ENCODE data around the gene TRIM16. TPM values are rescaled to one million over a fixed set of nuclear protein-coding genes. Genes with fewer than 3 reads are reported as not detected.
"Not testable (repeated sequence)": the region's sequence is repeated elsewhere in the genome, so short reads cannot be mapped to it uniquely, and the experiment has no call there.

The TRIM16 gene
- total and polyA plus RNA-seq, 2 of the 13 experiments (the other 11 are each of a cell fraction or from before 2014, with no cell fraction given) = 12.3 to 23.4 TPM

DNA sequence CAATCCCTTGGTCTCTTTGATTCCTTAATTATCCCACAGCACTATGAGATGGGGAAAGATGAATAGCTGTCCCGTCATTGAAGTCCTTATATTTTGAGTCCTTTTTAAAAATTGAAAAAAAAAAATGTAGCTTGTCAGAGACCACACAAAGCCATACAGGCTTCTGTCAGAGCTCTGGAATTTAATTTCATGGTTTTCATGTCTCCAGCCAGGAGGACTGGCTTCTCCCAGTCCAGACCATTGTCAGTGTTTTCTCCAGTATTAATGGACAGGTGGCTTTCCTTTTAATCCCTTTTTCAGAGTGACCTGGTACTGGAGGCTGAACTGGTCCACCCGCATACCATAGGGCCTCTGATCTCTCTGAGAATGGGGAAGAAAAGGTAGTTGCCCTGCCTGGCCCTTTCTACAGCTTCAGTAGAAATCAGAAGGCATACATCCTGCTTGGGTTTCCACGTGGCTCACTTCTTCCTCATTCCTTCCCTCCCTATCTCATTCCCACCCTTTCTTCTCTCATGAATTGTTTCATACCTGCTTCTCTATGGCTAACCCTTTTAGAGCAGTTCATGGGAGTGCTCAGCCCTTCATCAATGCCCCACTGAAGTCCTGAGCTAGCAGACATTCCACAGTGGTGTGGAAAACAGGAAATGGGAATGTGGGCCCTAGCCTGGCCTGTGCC, 29.1 kb downstream of the TRIM16 start:
- in situ Hi-C loops (cut with HindIII; ENCODE audit: extremely low pct_ligation_motif_present, low pct_unique_long_range_greater_than_20kb) = no loop called here
- Histone ChIP-seq H3K4me1 (ENCODE audit: insufficient read depth, low read length) (no peaks in the 10 kb centered on the region), H3K9ac (ENCODE audit: insufficient read depth, low read depth, low read length) (no peak overlapping the region)

GRCh38 chr17:15654401-15654800, 29.7 kb downstream of the TRIM16 start:
- POLR2A ChIA-PET; intact Hi-C loops (cut with micrococcal nuclease; ENCODE audit: unreplicated experiment); H3K27me3 ChIP-seq (ENCODE audit: control insufficient read depth in 1 of 2, insufficient read depth in 2 of 2, low read length in 2 of 2); DNase-seq (ENCODE audit: low spot score); H3K79me2 ChIP-seq (ENCODE audit: insufficient read depth, low read length); H3K9me3 ChIP-seq (ENCODE audit: low read length); H3K9ac ChIP-seq (ENCODE audit: insufficient read depth, low read depth, low read length); H3K4me3 ChIP-seq (replicated peaks in 1 of 3; ENCODE audit: insufficient read depth in 1 of 3, low read depth in 2 of 3, low read length in 3 of 3); CTCF ChIA-PET (ENCODE audit: low intra/inter-chr PET ratio, low total read pairs); BruUV-seq (replicated peaks); H3K36me3 ChIP-seq (replicated peaks in 1 of 2; ENCODE audit: control insufficient read depth in 1 of 2, insufficient read depth in 2 of 2, low read length in 2 of 2); in situ Hi-C loops (cut with HindIII; ENCODE audit: extremely low pct_ligation_motif_present, low pct_unique_long_range_greater_than_20kb); H4K20me1 ChIP-seq (ENCODE audit: insufficient read depth, low read length); FAIRE-seq; H3K4me1 ChIP-seq (ENCODE audit: insufficient read depth, low read length); H2AFZ ChIP-seq (ENCODE audit: low read length); H3K4me2 ChIP-seq (ENCODE audit: low read depth, low read length); H3K27ac ChIP-seq (ENCODE audit: extremely low read length, insufficient read depth, low read length); ATAC-seq; TF ChIP-seq ATF7 (CRISPR knock-in tag; IDR thresholded peaks at IDR 0.05): not testable (repeated sequence)
- 0 out of 2 replicates have a peak, but pooled peaks have one; percentile 12 for TF ChIP-seq ATF7 (IDR thresholded peaks at IDR 0.05)
- 98% methylated on average over 3 of the region's 3 CpGs for WGBS (ENCODE audit: low lambda C conversion rate)

More for the DNA sequence above, 29.1 kb downstream of the TRIM16 start:
- ATAC-seq (no peak), DNase-seq (ENCODE audit: low spot score) (no peak), FAIRE-seq (no peak)
- 85% methylated on average over 3 of the region's 3 CpGs for WGBS (ENCODE audit: low lambda C conversion rate)
- H3K4me2 ChIP-seq (ENCODE audit: low read depth, low read length) = no peak overlapping the region
- H3K27me3 ChIP-seq (ENCODE audit: control insufficient read depth in 1 of 2, insufficient read depth in 2 of 2, low read length in 2 of 2) = no peaks in the 10 kb centered on the region
- no peak for TF ChIP-seq ATF7-NPFF (CRISPR knock-in tag; IDR thresholded peaks at IDR 0.05; ENCODE audit: low read depth)
- no peak for TF ChIP-seq PITX1 (CRISPR knock-in tag; IDR thresholded peaks at IDR 0.05)
- TF ChIP-seq KAT2B (IDR thresholded peaks at IDR 0.05; ENCODE audit: borderline replicate concordance, low read depth, low read length) = no peak
- no peak for TF ChIP-seq ZNF570 (CRISPR knock-in tag; IDR thresholded peaks at IDR 0.05; ENCODE audit: borderline replicate concordance)
- CTCF ChIA-PET (ENCODE audit: low intra/inter-chr PET ratio, low total read pairs) = no interaction called here
- no peak overlapping the region for H3K4me3 ChIP-seq (replicated peaks in 1 of 3; ENCODE audit: insufficient read depth in 1 of 3, low read depth in 2 of 3, low read length in 3 of 3)
- no peaks in the 10 kb centered on the region for H3K9me3 ChIP-seq (ENCODE audit: low read length)
- BruUV-seq (replicated peaks) = no TSS peak
- no peak overlapping the region for H3K27ac ChIP-seq (ENCODE audit: extremely low read length, insufficient read depth, low read length)
- H4K20me1 ChIP-seq (ENCODE audit: insufficient read depth, low read length) = no peaks in the 10 kb centered on the region
- POLR2A ChIA-PET = interaction anchor here (0.7 kb wide), 1 partner anchor 355 kb away, joined by 3 read pairs; no protein-coding TSS in a partner anchor
- intact Hi-C loops (cut with micrococcal nuclease; ENCODE audit: unreplicated experiment) = no loop called here
- no peak overlapping the region for H2AFZ ChIP-seq (ENCODE audit: low read length)
- H3K79me2 ChIP-seq (ENCODE audit: insufficient read depth, low read length) = no peaks in the 10 kb centered on the region
- peaks cover 0 to 7% of the 10 kb centered on the region in 2 experiments; a peak in 1 of 5 replicates for H3K36me3 ChIP-seq (replicated peaks in 1 of 2; ENCODE audit: control insufficient read depth in 1 of 2, insufficient read depth in 2 of 2, low read length in 2 of 2)
